Gastroesophageal sphincter (tissue), 3 donors: ENCODE results near the gene CENPL.

ENCODE experiments used
- CTCF ChIP-seq, 4 experiments: fragments of 200-600 bp in 2 of 4; fragments of 450-650 bp in 2 of 4; sonication (generic) in 1 of 4; IDR thresholded peaks; one replicate each; pipeline ENCODE4 v1.5.1; 2017 to 2019; ENCODE audit warnings: antibody characterized with exemption in 4 of 4, mild to moderate bottlenecking in 2 of 4, moderate library complexity in 2 of 4
- EP300 ChIP-seq: sonication (generic); formaldehyde crosslinking; IDR thresholded peaks from one replicate; pipeline ENCODE4 v1.6.1; 2017; ENCODE audit warnings: antibody characterized with exemption, mild to moderate bottlenecking
- POLR2A ChIP-seq, 2 donors: fragments of 450-650 bp; IDR thresholded peaks; one replicate each; pipeline ENCODE4 v1.6.1; 2017; ENCODE audit warnings: antibody characterized with exemption in 2 of 2, mild to moderate bottlenecking in 2 of 2, moderate library complexity in 1 of 2

- no peak for TF ChIP-seq CTCF (IDR thresholded peaks at IDR 0.05)
- TF ChIP-seq POLR2A (IDR thresholded peaks at IDR 0.05): no peak
- no peak for TF ChIP-seq EP300
Observed at GRCh38 chr1:173871500-173871899, 46.8 kb upstream of the CENPL start.
